NCI-H748 treated with DMSO at 0.1 percent for 48 hours (cell line): Measurements from ENCODE around the gene FEM1C.

Experiments
- DNase-seq: peaks from one replicate; lab custom pipeline; 2025; lab: John Stamatoyannopoulos, UW

Gene FEM1C

GRCh38 chr5:115477581-115477980, 67.0 kb downstream of the FEM1C start:
- no peak for DNase-seq

GRCh38 chr5:115475788-115476187, 68.8 kb downstream of the FEM1C start:
- no peak for DNase-seq

GRCh38 chr5:115472271-115473025, 72.1 kb downstream of the FEM1C start:
- no peak for DNase-seq

- DNase-seq = no peak
Observed at GRCh38 chr5:115471345-115472063, 73.1 kb downstream of the FEM1C start.

GRCh38 chr5:115470921-115471320, 73.7 kb downstream of the FEM1C start:
- no peak for DNase-seq
